ENCODE measurements around the gene PSME1. TPM values are rescaled to one million over a fixed set of nuclear protein-coding genes. Genes with fewer than 3 reads are reported as not detected.
A peak's percentile ranks its signal among the peaks of the same experiment; 100 is the strongest.

Gene PSME1
- polyA plus RNA-seq, 5 donors = 190 to 234 (median 222) TPM

DNA sequence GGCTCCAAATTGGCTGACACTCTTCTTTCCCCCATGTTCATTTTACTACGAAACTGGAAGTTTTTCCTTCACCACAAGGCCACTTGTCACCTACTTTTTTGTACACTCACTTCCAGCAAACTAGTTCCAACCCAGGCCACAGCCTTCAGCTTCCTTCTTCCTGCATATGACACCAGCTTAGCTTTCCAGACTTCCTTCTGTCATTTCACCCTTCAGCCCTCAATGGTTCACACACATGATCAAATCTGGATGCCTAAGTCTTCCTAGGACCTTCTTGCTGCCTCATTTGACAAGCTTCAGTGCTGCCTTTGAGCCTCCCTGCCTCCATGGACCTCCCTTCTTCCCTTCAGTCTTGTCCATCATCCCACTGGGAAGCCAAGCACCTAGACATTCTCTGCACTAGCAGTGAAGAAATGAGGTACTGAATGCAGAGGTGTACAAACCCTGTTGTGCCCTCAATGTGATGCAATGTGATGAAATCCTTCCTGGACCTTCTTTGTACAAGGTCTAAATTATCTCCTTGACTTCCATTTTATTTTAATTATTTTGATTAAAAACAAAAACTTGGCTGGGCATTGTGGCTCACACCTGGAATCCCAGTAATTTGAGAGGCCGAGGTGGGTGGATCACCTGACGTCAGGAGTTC lies 31.6 kb downstream of the PSME1 start:
- no peak for DNase-seq

DNA sequence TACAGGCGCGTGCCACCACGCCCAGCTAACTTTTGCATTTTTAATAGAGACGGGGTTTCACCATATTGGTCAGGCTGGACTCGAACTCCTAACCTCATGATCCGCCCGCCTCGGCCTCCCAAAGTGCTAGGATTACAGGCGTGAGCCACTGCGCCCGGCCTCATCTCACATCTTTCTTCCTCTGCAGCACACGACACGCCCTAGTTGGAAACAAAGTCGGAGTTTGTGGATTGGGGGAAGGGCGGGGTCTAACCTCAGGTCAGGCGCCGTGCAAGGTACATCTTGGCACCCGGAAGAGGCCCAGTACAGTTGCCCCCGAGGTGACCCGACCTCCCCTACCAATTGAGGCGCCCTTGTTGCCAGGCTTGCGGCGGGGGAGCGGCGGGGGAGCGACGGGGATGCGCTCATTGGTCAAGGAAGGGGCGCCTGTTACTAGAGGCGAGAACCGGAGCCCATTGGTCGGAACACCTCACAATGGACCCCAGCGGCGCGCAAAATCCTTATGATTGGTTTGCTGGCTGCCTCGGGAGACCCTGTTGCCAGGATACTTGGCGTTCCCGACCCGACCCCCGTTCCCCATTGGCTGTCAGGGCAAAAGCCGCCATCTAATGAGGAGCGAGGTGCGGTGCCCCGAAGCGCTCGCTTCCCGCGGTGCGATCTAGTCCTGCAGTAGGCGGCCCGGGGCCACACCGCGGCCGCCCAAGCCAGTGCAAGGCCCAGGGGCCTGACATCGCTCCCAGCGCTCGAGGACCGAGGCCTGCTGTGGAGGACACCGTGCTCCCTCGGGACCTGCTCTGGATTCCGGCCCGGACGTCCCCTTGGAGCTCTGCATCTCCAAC lies 35.6 kb downstream of the PSME1 start, which contains the start of gene REC8:
Gene REC8 (plus strand): TSS at position 659 of the 839 bp plus-strand sequence. CDS start 473 bp downstream, outside the sequence.
- DNase-seq = peak; percentile 85

DNA sequence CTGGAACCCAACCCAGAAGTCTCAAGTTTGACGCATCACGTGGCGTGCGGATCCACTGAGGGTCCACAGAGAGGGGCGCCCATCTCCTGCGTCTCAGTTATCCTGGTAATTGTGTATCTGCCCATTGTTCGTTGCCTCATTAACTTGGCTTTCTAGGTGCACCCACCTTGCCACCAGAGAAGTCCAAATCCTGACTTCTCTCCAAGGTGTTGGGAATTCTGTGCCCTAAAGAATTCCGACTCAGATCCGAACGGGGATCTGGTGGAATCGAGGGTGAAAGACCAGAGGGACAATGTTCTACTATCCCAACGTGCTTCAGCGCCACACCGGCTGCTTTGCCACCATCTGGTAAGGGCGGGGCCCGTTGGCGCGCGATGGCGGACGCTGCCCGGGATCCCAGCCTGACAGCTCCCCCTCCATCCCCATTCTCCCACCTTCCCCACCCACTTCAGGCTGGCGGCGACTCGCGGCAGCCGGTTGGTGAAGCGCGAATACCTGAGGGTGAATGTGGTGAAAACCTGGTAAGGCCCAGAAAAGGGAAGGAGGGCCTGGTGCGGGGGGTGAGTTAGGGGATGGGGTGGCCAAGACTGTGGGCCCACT lies 36.4 kb downstream of the PSME1 start:
- no peak for DNase-seq

DNA sequence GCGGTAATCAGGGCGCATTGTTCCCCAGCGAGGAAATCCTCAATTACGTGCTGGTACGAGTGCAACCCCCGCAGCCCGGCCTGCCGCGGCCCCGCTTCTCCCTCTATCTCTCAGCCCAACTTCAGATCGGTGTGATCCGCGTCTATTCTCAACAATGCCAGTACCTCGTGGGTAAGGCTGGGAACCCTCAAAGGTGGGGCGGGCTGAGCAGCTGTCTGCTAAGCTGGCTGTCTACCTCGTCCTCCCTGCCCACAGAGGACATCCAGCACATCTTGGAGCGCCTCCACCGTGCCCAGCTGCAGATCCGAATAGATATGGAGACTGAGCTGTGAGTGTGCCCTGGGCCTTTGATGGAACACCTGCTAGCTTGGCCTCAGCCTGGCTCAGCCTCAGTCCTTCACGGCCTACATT lies 36.9 kb downstream of the PSME1 start:
- no peak for DNase-seq

DNA sequence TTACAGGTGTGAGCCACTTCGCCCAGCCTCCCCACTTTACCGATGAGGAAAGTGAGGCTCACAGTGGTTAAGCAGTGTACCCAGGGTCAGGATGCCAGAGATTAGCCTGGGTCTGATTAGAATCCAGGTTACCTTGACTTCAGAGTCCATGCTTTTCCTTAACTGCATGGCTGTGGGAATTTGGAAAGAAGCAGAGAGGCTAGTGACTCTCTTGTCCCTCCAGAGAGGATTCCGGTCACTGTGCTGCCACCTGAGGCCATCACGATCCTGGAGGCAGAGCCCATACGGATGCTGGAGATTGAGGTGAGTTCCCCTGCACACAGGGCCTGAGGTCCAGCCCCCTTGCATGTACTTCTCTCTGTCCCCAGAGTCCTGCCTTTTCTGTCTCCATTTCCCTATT lies 40.6 kb downstream of the PSME1 start:
- DNase-seq = no peak

DNA sequence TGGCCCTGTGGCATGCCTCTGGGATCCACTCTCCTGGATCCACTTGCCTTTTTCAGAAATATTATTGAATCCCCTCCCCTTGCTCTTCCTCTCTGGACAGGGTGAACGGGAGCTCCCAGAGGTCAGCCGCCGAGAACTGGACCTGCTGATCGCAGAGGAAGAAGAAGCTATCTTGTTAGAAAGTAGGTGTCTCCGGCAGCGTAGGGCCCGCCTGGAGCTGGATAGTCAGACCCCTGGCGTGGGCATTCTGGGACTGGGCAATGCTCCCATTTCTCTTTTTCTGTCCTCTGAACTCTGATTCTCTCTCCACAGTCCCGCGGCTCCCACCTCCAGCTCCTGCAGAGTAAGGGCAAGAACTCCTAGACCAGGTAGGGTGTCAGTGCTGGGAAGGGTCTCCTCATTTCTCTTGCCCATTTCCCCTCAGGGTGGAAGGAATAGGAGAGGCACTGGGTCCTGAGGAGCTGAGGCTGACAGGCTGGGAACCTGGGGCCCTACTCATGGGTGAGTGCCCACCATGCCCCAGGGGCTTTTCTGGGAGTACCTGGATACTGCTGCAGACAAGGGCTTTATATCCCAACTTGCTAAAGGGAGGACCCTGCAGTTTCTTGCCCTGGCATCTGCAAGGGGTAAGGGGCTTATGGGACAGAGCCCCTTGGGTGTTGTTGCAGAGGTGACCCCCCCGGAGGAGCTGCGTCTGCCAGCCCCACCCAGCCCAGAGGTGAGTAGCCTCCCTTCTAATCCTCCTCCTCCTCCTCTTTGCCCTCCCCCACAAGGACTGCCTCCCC lies 41.2 kb downstream of the PSME1 start:
- no peak for DNase-seq

DNA sequence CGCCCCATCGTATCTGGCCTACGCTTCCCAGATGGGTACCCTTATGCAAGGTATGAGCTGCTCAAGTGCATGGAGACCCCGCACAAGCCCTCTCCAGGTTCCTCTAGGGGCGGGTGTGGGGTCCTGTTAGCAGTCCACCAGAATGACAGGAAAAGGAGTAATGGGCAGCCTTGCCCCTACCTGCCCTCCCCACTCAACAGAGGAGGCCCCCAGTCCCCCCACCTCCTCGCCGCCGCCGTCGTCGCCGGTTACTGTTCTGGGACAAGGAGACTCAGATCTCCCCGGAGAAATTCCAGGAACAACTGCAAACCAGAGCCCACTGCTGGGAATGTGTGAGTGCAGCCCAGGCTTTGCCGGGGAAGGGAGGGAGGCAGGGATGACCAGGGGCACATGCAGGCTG lies 41.9 kb downstream of the PSME1 start:
- no peak for DNase-seq

DNA sequence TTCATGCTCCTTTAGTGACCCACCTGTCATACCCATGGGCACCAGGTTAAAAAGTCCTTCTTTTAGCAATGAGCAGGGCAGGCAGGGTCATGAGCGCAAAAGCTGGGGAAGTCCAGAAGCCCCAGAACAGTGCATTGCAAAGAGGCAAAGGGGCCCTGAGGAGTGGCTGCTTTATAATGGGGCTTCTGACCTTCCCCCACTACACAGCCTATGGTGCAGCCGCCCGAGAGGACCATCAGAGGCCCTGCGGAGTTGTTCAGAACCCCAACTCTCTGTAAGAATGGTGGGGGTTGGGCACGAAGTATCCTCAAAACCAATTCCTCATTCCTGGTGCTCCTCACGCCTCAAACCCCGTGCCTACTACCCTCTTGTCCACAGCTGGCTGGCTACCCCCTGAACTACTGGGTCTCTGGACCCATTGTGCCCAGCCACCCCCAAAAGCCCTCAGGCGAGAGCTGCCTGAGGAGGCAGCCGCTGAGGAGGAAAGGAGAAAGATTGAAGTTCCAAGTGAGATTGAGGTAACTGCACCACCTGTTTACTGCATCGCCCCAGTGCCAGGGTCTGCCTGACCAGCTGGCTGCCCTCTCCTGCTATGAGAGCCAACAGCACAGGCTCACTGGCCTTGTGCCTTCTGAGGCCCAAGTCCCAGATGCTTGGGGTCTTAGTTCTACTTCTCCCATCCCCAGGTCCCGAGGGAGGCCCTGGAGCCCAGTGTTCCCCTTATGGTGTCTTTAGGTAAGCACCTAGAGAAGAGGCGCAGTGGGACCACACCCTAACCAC lies 42.6 kb downstream of the PSME1 start:
- DNase-seq = no peak

DNA sequence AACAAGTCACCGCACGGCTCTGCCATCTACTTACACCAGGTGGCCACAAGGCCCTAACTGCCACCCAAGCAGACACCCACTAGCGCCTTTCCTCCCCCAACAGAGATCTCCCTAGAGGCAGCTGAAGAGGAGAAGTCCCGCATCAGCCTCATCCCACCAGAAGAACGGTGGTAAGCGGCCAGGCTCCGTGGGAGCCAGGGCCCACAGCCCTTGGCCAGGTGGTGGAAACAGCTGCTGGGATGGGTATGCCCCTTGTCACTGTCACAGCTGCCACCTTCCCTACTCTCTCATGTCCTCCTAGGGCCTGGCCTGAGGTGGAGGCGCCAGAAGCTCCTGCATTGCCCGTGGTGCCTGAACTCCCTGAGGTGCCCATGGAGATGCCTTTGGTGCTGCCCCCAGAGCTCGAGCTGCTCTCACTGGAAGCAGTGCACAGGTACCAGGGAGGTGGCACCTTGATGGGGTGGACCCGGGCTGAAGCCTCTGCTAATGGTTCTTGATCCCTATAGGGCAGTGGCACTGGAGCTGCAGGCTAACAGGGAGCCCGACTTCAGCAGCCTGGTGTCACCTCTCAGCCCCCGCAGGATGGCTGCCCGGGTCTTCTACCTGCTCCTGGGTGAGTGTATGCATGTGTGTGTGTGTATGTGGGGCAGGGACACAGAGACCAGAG lies 43.4 kb downstream of the PSME1 start:
- DNase-seq = no peak

DNA sequence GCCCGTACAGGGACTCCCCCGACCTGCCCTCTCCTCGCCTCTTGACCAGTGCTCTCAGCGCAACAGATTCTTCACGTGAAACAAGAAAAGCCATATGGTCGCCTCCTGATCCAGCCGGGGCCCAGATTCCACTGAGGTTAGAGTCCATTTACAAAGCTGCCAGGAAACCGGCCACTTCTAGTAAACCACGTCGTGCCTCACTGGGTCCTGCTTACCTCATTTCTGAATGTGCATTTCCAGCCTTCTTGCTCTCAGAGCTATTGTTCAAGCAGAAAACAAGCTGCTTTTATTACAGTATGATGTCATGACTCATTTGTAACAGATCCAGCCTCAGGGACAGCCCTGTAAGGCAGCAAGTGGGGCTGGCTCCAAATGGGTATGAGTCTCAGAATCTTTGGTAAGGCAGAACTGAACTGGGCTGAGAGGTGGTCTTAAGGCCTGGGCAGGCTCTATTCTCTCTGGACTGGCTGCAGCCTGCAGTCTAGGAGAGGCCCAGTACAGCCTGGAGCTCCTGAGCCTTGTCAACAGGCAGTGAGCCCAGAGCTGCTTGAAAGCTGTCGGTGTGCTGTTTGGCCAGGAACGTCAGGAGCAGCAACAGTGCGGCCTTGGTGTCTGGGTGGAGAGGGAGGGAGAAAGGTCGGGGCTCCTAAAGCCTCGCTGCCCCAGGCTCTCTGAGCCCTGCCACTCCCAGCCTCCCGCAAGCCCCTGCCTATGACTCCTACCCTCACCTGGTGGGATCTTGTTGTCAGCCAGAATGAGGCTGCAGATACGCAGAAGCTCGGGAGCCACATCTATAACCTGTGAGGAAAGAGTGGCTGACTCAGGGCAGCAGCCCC lies 44.2 kb downstream of the PSME1 start:
- no peak for DNase-seq

DNA sequence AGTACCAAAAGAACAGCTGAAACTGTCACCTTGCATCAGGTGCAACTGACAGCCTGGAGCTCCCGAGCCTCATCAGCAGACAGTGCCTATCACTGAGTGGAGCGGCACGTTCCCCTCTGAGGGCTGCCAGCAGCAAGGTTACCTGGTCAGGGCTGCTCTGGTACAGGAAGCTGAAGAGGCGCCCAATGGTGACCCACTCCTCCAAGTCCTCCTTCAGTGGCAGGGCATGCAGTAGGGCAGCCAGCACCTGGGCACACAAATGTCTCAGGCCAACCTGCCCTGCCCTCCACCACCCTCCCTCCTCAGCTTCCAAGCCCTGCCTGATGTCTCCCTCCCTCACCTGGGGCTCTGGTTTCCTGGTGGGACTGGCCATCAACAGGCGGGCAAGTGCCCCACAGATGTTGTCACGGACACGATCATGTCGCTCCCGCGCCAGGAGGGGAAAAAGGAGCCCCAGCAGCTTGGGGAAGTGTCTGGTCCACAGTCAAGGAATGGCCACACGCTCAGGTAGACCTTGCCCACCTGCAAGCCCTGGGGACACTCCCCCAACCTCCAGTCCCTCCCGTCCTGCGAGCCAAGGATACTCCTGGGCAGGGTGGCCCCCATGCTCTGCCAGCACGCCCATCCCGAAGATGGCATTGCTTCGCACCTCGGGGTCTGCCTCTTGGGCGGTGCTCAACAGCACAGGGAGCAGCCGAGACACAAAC lies 45.5 kb downstream of the PSME1 start:
- no peak for DNase-seq

DNA sequence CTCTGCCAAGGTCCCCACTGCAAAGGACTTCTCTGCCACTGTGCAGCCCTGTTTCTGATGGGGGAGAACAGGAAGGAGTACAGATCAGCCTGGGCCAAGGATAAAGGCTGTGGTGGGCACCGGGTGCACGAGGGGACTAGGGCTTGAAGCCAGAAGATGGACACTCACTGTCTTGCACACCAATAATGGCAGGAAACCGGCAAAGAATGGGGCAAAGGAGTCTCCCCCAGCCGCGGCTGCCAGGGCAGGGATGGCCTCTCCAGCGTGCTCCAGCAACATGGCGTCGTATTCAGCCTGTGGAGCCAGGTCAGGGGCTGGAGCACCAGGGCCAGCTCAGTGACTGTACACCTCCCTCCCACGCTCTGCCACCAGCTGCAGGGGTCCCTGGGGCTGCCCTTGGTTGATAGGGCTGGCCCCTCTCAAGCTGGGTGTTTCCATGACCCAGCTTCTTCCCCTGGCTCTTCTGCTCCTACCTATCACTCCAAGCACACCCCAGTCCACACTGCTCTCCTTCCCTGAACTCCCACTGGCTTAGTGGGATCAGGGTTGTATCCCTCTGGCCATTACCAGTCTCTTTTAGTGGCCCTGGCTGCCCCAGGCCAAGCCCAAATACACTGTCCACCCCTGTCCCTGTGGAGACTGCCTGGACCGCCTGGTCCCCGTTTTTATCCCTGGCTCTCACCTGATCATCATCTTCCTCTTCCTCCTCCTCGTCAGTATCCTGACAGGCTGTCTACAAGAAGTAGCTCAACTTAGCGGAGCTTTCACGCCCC lies 46.3 kb downstream of the PSME1 start:
- no peak for DNase-seq

DNA sequence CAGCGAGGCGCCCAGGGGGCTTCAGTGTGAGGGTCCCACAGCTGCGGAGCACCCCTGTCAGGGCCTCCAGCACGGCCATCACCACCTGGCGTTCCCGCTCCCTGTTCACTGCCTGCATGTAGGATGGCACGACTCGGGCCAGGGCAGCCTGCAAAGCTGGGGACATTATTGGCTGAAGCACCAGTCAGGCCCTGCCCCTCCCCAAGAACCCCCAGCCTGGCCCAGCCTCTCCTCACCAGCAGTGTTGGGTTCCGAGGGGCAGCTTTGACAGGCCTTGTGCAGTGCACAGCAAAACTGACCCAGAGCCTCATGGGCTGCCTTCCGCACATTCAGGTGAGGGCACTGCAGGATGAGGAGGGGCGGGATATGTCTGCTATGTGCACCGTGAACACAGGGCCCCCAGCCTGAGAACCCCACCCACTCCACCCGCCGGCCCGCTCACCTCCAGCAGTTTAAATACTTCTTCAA lies 47.1 kb downstream of the PSME1 start:
- DNase-seq = no peak

DNA sequence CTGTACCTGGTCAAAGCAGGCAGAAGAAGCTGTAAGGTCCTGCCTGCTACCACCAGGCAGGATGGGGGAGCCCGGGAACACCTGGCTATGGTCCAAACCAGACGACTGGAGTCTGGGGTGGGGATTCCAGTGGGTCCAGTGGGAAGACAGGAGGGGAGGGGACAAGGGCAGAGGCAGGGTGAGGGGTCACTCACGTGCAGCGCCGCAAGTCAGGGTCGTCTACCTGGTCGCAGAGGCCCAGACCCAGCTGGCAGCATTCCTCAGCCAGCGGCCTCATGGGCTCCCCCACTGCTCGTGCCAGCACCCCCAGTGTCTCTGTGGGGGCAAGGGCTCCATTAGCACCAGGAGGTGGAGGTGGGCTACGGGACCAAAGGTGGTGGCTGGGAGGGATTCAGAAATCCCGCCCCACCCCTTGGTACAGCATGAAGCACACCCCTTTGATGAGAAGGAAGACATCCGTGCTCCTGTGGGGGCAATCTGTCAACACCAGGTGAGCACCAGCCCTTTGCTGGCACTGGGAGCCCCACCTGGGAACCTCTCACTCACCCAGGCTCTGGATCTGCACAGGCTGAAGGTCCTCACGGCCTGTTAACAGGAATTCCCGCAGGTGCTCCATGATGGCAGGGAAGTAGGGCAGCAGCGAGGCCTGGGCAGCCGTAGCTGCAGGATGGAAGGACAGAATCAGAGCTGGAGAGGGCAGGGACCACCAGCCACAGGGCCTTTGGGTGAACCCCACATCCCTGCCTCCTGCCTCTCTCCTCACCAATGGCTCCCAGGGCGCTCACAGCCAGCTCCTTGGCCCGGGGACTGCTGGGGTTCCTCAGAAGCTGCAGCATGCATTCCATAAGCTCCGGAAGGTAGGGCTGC lies 48.3 kb downstream of the PSME1 start:
- DNase-seq = no peak

DNA sequence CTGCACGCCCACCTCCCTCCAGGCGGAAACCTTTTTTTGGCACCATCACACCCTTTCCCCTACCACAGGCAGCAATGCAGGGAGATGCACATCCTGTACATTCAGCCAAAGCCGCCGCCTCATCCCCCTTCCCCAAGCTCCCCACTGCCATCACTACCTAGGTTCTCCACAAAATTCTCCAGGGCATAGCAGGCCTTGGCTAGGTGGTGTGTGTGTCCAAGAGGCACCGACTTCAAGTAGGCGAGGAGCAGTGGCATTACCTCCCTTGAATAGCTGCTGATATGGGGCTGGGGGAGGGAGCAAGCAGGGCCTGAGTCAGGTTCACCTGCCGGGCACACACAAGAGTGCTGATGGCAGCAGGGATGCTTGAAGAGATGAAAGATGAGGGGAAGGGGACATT lies 49.0 kb downstream of the PSME1 start:
- DNase-seq = no peak

DNA sequence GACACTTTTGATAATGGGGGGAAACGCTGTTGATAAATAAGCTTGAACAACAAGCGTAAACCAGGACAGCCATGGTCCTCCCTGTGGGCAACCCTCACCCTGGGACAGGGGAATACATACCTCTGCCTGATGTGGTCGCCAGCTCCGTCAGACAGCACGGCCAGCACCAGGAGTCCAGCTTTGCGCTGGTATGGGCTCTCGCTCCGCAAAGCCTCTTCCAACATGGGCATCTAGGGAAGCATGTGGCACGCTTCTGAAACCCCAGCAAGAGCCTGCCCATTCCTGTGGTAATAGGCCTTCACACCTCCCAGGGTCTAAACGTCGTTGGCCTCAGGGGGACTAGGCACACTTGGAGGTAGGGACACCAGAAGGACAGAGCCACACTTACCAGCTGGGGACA lies 49.7 kb downstream of the PSME1 start:
- DNase-seq = no peak

Measured in right lung (tissue), 5 donors.